ENCODE results near the gene CNTN5.

DNA sequence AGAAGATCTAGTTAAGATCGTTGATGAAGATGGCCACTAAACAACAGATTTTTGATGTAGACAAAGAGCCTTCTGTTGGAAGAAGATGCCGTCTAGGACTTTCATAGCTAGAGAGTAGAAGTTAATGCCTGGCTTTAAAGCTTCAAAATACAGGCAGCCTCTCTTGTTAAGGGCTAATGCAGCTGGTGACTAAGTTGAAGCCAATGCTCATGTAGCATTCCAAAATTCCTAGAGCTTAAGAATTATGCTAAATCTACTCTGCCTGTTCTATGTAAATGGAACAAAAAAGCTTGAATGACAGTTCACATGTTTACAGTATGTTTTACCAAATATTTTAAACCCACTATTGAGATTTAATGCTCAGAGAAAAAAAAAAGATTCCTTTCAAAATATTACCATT lies 492.6 kb downstream of the CNTN5 start:
- no peak for TF ChIP-seq POLR2A (IDR thresholded peaks at IDR 0.05)
- TF ChIP-seq, protein P1, sequence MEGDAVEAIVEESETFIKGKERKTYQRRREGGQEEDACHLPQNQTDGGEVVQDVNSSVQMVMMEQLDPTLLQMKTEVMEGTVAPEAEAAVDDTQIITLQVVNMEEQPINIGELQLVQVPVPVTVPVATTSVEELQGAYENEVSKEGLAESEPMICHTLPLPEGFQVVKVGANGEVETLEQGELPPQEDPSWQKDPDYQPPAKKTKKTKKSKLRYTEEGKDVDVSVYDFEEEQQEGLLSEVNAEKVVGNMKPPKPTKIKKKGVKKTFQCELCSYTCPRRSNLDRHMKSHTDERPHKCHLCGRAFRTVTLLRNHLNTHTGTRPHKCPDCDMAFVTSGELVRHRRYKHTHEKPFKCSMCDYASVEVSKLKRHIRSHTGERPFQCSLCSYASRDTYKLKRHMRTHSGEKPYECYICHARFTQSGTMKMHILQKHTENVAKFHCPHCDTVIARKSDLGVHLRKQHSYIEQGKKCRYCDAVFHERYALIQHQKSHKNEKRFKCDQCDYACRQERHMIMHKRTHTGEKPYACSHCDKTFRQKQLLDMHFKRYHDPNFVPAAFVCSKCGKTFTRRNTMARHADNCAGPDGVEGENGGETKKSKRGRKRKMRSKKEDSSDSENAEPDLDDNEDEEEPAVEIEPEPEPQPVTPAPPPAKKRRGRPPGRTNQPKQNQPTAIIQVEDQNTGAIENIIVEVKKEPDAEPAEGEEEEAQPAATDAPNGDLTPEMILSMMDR (IDR thresholded peaks at IDR 0.05 in 4 of 5, conservative IDR thresholded peaks at IDR 0.05 in 1 of 5) = no peak

Measured in gastrocnemius medialis (tissue), 4 donors.